AG04450 (cell line): ENCODE data around the gene IPO5. TPM values are rescaled to one million over a fixed set of nuclear protein-coding genes. Genes with fewer than 3 reads are reported as not detected.

Source experiments
- CTCF ChIA-PET: fragments of 300-600, 350-600 bp; formaldehyde crosslinking; extraction: SDS; loops from one replicate; lab custom pipeline; 2022; ENCODE audit warnings: antibody characterized with exemption, inconsistent platforms; lab: Charles Lee
- POLR2A ChIA-PET: fragments of 350-600 bp; formaldehyde crosslinking; extraction: SDS; loops from one replicate; lab custom pipeline; 2021; ENCODE audit warnings: antibody characterized with exemption, inconsistent platforms; lab: Yijun Ruan, JAX
- DNase-seq: peaks from one replicate; pipeline ENCODE4 v3.0.0-alpha.2; 2011; ENCODE audit warnings: low read depth, low spot score
- H3K27ac ChIP-seq: one replicate; pipeline ENCODE4 v1.5.1; 2012; ENCODE audit warnings: low read depth, low read length, control low read depth
- H3K27me3 ChIP-seq: one replicate; pipeline ENCODE4 v1.6.0; 2012; ENCODE audit warnings: low read length; ENCODE audit not compliant: control insufficient read depth, insufficient read depth
- H3K4me3 ChIP-seq: 2 replicates; pipeline ENCODE4 v1.5.1; 2011; ENCODE audit warnings: mild to moderate bottlenecking, low read depth, low read length, control low read depth
- H3K9me3 ChIP-seq: 2 replicates; pipeline ENCODE4 v1.5.1; 2012; ENCODE audit warnings: low read length; ENCODE audit not compliant: control insufficient read depth, insufficient read depth
- CTCF ChIP-seq: IDR thresholded peaks from 2 replicates; pipeline ENCODE4 v1.5.1; 2011; ENCODE audit warnings: low read depth, low read length, control low read depth, inconsistent platforms
- polyA plus RNA-seq: library from polyadenylated mRNA; depleted of rRNA; stranded (reverse); fragments of >200 nt; gene quantifications from 2 replicates; pipeline ENCODE4 v1.2.3, GENCODE V29; 2011

IPO5 gene
- polyA plus RNA-seq, 1 experiment: 164 TPM

- TF ChIP-seq CTCF: no peak
- no peak for DNase-seq
- Histone ChIP-seq H3K4me3 (no peak overlapping the region), H3K9me3 (no peaks in the 10 kb centered on the region), H3K27ac (no peak overlapping the region), H3K27me3 (peaks cover 2% of the 10 kb centered on the region)
- POLR2A ChIA-PET: no interaction called here
- CTCF ChIA-PET: no interaction called here
Observed at GRCh38 chr13:98052412-98052811, 98.9 kb downstream of the IPO5 start.

GRCh38 chr13:98054301-98054700, 100.8 kb downstream of the IPO5 start:
- ChIA-PET CTCF (no interaction called here), POLR2A (no interaction called here)
- Histone ChIP-seq H3K27me3 (peaks cover 2% of the 10 kb centered on the region), H3K27ac (no peak overlapping the region), H3K9me3 (no peaks in the 10 kb centered on the region), H3K4me3 (no peak overlapping the region)
- TF ChIP-seq CTCF: no peak
- DNase-seq: no peak

- POLR2A ChIA-PET: no interaction called here
- Histone ChIP-seq H3K27ac (no peak overlapping the region), H3K9me3 (no peaks in the 10 kb centered on the region), H3K4me3 (no peak overlapping the region), H3K27me3 (peaks cover 2% of the 10 kb centered on the region)
- TF ChIP-seq CTCF: no peak
- DNase-seq: no peak
- CTCF ChIA-PET: no interaction called here
Observed at GRCh38 chr13:98055623-98056022, 102.1 kb downstream of the IPO5 start.

GRCh38 chr13:98056839-98057410, 103.5 kb downstream of the IPO5 start:
- no peak for DNase-seq
- Histone ChIP-seq H3K9me3 (no peaks in the 10 kb centered on the region), H3K4me3 (no peak overlapping the region), H3K27me3 (peaks cover 2% of the 10 kb centered on the region), H3K27ac (no peak overlapping the region)
- no peak for TF ChIP-seq CTCF
- POLR2A ChIA-PET: no interaction called here
- CTCF ChIA-PET: no interaction called here

DNA sequence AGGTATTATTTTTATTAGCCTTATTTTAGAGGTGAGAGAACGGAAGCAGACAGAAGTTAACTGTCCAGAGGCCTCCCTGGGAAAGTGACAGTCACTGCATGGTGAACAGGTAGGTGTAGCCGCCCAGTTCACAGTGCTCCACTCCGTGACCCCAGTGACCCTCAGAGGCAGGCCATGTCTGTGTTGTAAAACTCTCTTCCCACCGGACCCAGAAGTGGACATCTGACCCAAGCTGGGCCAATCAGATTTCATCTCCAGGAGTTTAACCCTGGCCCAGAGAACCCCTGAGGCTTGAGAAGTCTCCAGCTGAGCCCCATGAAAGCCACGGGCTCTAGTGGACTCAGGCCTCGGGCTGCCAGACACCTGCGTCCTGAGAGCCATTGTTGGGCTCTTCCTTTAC, 105.8 kb downstream of the IPO5 start:
- H3K9me3 ChIP-seq: no peaks in the 10 kb centered on the region
- TF ChIP-seq CTCF: no peak
- no peak for DNase-seq
- peaks cover 2% of the 10 kb centered on the region for H3K27me3 ChIP-seq
- ChIA-PET POLR2A (no interaction called here), CTCF (interaction anchor here (0.7 kb wide), 1 partner anchor 339 kb away, joined by 5 read pairs; no protein-coding TSS in a partner anchor)
- H3K27ac ChIP-seq: no peak overlapping the region
- no peak overlapping the region for H3K4me3 ChIP-seq
